ENCODE data around the gene WNT6.
A peak's percentile ranks its signal among the peaks of the same experiment; 100 is the strongest.

Gene WNT6

DNA sequence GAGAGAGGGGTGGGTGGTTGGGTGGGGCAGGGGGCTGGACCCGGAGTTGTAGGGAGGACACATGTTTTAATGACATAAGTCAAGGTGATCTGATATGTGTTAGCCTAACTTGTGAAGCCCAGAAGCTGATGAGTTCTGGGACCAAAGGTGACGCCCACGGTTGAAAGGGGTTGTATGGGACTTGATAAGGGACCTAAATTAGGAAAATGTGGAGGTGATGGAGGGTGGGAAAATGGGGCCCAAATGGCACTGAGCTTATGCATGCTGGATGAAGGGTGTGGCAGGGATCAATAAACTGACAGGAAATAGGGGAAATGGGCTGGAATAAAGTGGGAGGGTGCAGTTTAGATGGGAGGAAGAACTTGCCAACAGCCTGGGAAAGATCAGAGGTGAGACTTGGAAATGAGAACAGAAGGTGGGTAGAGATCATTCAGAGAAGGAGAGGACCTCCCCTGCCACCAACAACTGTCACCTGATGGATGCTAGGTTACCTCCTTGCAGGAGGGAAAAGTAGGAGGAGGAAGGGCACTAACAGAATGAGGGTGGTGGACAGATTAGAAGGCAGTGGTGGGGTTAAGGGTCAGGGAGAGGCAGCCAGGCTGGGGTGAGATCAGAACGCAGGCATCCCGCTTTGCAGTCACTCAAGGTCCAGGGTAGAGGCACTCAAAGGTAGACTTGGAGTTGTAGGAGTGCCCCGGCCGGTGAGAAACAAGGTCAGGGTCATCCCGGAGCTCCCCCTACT is 36.3 kb downstream of the WNT6 start:
- no peak for DNase-seq

DNA sequence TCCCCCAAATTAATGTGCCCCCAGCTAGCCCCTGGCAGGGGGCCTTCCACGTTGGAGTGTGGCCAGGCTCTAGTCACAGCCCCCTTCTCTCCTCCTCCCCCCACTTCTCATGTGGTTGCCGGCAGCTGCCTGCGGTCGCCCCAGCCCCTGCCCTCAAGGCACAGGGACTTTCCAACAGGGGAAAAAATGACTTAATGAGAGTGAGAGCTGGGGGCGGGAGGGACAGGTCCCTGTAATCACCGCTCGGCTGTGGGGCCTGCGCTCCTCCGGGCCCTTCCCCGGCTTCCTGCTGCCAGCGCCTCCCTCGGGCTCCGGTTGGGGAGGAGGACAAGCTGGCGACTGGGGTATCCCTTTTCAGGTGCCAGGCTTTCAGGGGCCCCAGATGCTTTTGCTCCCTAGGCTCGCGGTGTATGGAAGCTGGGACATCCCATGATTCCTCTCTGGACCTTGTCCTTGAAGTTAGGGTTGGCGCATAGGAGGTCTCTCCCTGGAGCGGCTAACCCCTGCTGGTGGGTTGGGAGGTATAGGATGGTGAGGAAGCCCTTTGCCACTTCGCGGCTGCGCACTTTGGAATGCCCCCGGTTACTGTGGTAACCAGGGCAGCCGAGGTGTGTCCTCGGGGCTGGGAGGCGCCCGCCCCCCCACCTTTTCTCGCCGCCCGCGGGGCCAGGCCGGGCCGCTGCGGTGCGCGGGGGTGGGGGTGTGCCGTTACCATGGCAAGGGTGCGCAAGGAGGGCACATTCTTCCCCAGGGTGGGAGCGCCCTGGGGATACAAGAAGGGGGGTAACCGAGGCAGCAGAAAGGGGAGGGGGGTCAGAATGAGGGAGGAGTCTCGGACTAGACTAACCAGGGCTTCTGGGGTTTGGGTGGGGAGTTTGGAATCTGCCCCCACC is 37.1 kb downstream of the WNT6 start:
- peak; percentile 17 for DNase-seq

DNA sequence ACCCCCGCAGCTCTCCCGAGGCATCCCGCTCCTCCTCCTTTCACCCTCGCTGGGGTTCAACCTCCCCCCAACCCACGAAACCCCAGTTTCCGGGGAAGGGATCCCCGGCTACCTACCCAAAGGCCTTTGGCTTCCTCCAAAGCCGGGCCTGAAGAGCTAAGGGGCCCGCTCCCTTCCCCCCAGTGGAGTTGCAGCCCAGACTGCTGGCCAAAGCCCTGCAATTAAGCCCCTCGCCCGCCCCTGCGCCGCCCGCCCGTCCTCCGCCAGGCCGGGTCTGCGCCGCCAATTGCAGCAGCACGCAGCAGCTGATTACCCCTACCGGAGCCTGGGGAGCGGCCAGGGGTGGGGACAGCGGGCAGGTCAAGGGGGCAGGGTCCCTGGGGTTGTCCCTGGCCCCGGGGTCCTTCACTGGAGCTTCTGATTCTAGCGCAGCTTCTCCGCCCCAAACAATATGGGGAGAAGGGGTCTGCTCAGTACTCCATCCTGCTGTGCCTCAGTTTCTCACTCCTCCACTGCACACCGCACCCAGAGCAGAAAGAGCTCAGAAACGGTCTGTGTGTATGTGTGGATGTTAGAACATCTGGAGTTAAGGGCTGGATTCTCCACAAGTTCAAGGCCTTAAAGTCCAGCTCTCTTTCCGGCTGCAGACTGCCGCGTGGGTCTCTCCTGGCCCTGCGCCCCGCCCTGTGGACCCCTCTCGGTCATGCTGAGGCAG is 37.9 kb downstream of the WNT6 start:
- no peak for DNase-seq

DNA sequence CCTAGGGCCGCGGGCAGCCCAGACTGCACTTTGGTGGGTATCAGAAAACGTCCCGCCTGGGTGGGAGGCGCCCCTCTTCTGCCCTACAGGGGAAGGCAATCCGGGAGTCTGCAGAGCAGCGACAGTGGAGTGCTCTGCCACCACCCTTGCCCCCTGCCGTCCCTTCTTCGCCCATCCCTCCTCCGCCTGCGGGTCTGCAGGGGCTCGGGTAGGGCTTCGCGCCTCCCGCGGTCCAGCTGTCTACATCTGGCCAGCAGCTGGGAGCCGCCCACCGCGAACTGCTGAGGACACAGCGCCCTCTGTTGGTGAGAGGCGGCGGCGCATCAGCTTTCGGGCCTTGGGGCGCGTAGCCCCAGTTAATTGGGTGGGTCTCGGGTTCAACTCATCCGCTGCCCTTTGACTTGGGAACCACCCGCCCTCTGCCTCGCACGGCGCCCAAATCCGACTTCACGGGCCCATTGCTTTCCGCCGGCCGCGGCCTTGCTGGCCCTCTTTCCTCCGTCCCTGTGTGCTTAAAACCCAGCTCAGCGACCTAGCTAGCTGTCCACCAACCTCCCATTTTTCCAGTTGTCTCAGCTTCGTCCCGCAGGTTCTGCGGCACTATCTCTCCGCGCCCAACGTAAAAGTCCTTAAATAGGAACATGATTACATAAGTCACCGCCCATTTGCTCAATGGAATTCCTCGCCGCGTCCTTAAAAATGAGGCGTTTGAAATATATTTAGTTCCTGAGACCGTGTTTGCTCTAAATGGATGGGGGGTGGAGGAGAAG is 38.7 kb downstream of the WNT6 start:
- DNase-seq: no peak

DNA sequence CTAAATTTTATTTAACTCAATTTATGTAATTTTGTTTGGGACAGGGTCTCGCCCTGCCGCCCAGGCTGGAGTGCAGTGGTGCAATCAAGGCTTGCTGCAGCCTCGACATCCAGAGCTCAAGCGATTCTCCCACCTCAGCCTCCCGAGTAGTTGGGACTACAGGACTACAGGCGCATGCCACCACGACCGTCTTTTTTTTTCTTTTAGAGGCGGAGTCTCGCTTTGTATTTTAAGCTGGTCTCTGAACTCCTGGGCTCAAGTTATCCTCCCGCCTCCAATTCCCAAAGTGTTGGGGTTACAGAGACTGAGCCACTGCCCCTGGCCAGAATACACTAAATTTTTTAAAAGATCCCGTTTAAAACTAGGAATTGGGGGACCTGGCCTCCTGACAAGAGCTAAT is 39.5 kb downstream of the WNT6 start:
- DNase-seq: no peak

DNA sequence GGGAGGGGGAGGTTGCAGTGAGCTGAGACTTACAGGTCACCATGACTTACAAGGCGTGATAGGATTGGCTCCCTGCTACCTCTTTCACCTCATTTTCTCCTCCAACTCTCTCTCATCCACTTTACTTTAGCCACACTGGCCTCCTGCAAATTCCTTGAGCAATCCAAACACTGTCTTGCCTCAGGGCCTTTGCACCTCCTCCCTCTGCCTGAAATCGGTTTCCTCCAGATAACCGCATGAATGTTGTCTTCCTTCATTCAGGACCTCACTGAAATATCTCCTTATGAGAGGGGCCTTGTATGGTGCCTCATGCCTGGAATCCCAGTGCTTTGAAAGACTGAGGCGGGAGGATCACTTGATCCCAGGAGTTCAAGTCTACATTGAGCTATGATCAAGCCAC is 42.8 kb downstream of the WNT6 start:
- DNase-seq: no peak

DNA sequence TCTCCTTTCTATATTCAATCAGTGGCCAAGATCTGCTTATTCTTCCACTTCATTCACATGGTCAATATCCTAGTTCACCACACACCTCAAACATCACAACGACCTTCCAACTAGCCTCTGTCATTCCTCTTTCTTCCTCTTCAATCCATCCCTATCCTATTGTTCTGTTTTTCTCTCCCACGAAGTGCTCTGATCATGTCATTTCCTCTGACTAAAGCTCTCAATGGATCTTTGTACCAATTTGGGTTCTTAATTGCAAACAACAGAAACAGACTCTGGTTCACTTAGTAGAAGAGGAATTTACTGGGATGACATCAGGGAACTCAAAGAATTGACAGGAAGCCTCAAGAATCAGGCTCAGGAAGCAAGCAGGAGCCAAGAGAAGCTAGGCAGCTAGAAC is 44.6 kb downstream of the WNT6 start:
- DNase-seq: no peak

DNA sequence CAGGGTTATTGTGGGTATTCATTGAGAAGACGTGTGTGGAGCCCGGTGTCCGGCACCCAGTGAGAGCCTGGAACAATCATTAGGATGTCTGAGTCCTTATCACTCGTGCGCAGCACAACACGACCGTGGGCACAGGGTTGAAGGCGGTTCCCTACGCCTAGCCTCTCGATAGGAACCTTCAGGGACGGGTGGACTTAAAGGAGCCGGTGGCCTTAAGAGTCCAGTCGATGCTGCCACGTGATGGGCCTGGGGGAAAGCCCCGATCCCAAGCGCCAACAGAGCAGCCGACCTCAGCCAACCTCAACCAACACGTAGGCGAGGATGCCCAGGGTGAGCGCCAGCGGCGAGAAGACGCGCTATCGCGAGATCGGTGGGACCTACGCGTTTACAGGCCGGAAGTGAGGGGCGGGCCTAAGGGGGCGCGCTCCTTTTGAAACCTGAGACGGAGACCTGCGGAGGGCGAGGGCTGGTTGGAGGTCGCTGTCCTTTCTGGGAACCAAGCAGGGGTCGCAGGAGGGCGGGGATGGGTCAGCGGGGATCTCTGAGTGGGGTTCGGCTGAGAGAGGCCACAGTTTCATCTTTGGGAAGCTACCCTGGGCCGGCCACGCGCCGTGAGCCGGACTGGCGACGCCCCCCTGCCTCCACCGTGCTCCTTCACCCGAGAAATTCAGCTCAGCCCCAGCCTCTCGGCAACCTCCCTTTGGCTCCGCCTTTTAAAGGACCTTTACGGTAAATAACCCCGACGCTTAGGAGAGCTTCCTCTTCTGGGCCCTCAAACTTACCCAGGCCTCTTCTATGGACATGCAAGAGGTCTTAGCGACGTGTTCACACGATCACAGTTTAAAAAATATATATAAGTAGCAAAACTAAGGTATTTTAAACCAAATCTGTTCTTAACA is 49.4 kb downstream of the WNT6 start:
- peak; percentile 25 for DNase-seq

DNA sequence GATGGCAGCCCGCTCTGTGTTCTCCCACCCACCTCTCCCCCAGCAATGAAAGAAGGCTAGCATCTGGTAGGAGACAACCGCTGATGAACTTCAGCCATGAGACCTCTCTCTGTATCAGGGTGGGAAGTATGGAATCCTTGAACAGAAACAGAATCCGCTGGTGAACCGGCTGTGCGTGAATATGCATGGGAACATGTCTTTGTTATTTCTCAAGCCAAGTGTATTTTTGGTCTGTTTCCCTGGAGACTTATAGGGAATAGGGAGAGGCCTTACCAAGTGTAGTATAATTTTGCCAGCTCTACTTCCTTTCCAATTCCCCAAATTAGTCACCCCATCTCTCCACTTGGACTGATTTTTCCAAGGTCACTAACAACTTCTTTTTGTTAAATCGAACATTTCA is 51.1 kb downstream of the WNT6 start:
- DNase-seq: no peak

DNA sequence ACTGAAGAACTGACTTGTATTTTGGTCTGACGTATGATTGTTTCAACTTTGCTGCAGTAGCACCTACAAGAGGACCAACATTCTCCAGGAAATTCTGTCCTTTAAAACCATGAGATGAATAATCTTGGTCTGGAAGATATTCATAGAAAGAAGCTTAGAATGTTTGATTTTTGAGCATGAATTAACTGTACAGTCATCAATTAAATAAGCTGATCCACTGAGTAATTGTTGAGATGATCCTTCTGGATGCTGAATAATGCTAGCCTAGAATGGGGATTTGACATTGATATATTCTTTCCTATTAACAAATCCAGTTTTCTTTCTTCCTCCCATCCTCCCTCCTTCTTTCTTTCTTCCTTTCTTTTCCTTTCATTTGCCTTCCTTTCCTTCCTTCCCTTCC is 60.9 kb downstream of the WNT6 start:
- no peak for DNase-seq

Data from GF-D8 (cell line).